Effector memory CD8-positive, alpha-beta T cell (primary cell): Measurements from ENCODE around the gene C2orf81.

Experiments used
- ATAC-seq: fragments of 150-1000 bp; cut with Tn5 transposase; replicated peaks from 2 replicates; pipeline ENCODE4 v1.10.0; 2021; ENCODE audit warnings: mild to moderate bottlenecking, moderate library complexity
- DNase-seq, 3 experiments: peaks; one replicate each; pipeline ENCODE4 v3.0.0; 2021
- H3K27ac Mint-ChIP-seq, 2 donors: one replicate each; pipeline ENCODE4 v1.8.0; 2022; ENCODE audit warnings: mild to moderate bottlenecking in 2 of 2, mixed read lengths in 2 of 2, moderate library complexity in 2 of 2
- H3K27me3 Mint-ChIP-seq, 2 donors: one replicate each; pipeline ENCODE4 v1.8.0; 2022; ENCODE audit warnings: mixed read lengths in 2 of 2
- H3K36me3 Mint-ChIP-seq: one replicate; pipeline ENCODE4 v1.8.0; 2022; ENCODE audit warnings: mild to moderate bottlenecking, moderate library complexity, mixed read lengths; ENCODE audit not compliant: insufficient read depth
- H3K4me1 Mint-ChIP-seq, 2 donors: one replicate each; pipeline ENCODE4 v1.8.0; 2022; ENCODE audit warnings: low read depth in 2 of 2, mixed read lengths in 2 of 2
- H3K4me3 Mint-ChIP-seq, 2 donors: one replicate each; pipeline ENCODE4 v1.8.0; 2022; ENCODE audit warnings: mild to moderate bottlenecking in 2 of 2, mixed read lengths in 2 of 2, moderate library complexity in 2 of 2
- H3K9me3 Mint-ChIP-seq, 2 donors: one replicate each; pipeline ENCODE4 v1.8.0; 2022; ENCODE audit warnings: mixed read lengths in 2 of 2

C2orf81 gene

DNA sequence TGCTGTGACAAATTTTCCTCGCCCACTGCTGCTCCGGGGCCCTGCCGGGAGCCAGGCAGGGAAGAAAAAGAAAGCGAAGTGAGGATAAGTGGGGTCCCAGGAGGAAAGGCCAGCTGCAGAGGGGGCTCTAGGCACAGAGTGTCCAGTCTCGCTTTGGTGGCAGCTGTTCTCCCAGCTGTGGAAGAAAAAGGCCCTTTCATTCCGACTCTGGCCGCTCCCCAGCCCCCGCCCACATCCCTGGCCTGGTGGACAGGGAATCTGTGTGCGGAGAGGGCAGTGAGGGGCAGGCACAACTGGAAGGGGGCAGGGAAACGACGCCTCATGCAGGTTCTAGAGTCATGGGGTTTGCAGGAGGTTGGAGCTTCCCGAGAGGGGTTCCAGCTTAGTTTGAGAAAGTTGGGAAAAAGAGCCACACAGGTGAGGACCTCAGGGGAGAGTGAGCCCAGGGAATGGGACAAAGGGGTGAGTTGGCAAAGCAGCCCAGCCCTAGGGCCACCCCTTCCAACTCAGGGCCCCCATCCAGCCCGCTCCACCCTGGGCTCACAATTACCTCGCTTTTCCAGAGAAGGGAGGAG is 18.5 kb upstream of the C2orf81 start:
- Mint-ChIP-seq H3K27ac (no peak overlapping the region), H3K36me3 (no peaks in the 10 kb centered on the region), H3K4me1 (peaks cover 8 to 10% of the 10 kb centered on the region in 2 donors), H3K4me3 (peak overlapping the region; percentile 52 to 61), H3K27me3 (peaks cover 23 to 51% of the 10 kb centered on the region in 2 donors), H3K9me3 (no peaks in the 10 kb centered on the region)
- DNase-seq (no peak), ATAC-seq (no peak)

DNA sequence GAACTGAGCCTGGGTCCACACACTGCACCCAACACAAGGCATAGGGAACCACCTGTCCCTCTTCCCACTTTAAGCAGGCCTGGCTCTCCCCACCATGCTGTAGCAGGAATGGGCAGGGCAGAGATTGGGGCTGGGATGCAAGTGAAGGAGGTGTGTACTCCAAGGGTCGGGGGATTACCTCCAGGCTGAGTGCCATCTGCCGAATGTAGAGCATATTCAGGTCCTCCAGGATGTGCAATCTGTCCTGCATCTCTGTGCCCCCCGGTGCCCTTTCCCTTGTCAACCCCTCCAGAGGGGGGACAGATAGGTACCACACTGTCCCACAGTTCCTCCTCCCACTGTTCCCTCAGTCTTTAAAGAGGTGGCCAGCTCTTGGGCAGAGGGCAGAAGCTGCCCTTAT is 18.0 kb upstream of the C2orf81 start:
- Mint-ChIP-seq H3K36me3 (no peaks in the 10 kb centered on the region), H3K4me3 (peak overlapping the region; percentile 3 to 61), H3K27ac (peak overlapping the region in 1 of 2 donors; percentile 11), H3K27me3 (peaks cover 23 to 45% of the 10 kb centered on the region in 2 donors), H3K9me3 (no peaks in the 10 kb centered on the region), H3K4me1 (peaks cover 8 to 10% of the 10 kb centered on the region in 2 donors)
- ATAC-seq, result no peak
- DNase-seq, result no peak

GRCh38 chr2:74438248-74438647 is 16.8 kb upstream of the C2orf81 start:
- Mint-ChIP-seq H3K27me3 (peaks cover 23 to 41% of the 10 kb centered on the region in 2 donors), H3K36me3 (no peaks in the 10 kb centered on the region), H3K9me3 (no peaks in the 10 kb centered on the region), H3K4me3 (no peak overlapping the region), H3K27ac (peak overlapping the region in 1 of 2 donors; percentile 11), H3K4me1 (peaks cover 8 to 10% of the 10 kb centered on the region in 2 donors)
- ATAC-seq (no peak), DNase-seq (no peak)

DNA sequence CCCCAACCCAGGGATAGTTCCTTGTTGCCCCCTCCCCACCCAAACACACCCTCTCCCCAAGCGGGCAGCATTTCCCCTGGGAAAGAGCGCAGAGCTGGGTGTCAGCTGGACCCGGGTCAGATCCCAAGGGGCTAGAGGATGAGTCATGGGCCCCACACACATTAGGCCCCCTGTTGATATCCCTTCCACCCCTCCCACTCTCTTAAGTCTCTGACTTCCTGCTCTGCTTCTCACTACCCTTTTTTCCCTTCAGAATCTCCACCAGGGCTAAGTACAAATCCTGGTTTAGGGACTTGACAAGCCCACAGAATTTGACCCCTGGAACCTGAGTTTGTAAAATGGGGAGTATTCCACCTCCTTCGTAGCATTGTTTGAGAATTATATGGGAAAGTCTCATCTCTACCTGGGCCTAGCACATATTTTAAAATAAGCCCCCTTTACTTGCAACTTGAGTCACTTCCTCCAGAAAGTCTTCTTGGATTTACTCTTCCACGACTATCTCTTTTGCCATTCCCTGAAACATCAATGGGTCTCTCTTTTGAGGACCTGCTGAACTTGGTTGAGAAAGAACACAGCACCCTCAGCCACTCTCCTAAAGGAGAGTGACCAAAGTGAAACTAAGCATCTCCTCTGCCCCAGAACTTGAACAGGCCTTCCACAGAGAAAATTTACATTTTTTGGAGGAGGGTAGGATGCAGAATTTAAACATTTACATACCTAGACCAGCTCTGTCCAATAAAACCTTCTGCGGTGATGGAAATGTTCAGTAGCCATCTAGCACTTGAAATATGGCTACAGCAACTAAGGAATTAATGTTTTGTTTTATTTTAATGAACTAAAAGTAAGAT is 15.7 kb upstream of the C2orf81 start:
- H3K27me3 Mint-ChIP-seq, result peaks cover 17 to 33% of the 10 kb centered on the region in 2 donors
- no peaks in the 10 kb centered on the region for H3K36me3 Mint-ChIP-seq

DNA sequence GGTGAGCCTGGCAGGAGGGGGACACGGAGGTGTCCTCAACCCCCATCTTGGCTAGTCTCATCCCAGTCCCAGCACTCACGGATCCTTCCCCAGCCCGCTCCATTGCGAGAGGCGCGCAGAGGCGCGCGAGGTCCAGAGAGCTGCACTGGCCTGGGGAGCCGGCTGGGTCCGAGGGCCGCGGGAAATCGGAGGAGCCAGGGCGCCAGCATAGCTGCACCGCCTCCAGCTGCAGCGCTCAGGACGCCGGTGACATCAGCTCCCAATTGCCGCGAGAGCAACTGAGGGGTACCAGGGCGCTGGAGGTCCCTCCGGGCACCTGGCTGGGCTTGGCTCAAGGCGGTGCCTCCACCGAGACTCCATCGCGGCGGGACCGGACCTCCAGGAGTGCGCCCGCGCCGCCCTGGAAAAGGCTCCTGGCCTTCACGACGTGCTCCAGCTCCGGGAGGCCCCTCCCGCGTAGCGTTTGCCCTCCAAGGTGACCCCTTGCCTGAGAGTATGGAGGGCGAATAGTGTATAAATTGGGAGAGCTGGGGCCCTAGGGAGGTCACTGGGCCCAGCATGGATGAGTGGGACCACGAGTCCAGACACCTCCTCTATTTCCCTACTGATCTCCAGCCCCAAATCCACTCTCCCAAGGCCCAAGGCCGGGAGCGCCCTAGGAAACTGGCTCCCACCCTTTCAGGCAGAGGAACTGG is 14.8 kb upstream of the C2orf81 start:
- H3K9me3 Mint-ChIP-seq, result no peaks in the 10 kb centered on the region
- H3K27ac Mint-ChIP-seq, result no peak overlapping the region
- peaks cover 8 to 10% of the 10 kb centered on the region in 2 donors for H3K4me1 Mint-ChIP-seq
- peaks cover 16 to 29% of the 10 kb centered on the region in 2 donors for H3K27me3 Mint-ChIP-seq
- H3K36me3 Mint-ChIP-seq, result no peaks in the 10 kb centered on the region
- ATAC-seq (no peak), DNase-seq (no peak)
- no peak overlapping the region for H3K4me3 Mint-ChIP-seq

More for the DNA sequence above, 15.7 kb upstream of the C2orf81 start:
- ATAC-seq (no peak), DNase-seq (no peak)
- Mint-ChIP-seq H3K9me3 (no peaks in the 10 kb centered on the region), H3K4me3 (no peak overlapping the region), H3K4me1 (peaks cover 8 to 10% of the 10 kb centered on the region in 2 donors), H3K27ac (peak overlapping the region in 1 of 2 donors; percentile 16)

- Mint-ChIP-seq H3K27ac (peak overlapping the region; percentile 49 to 58), H3K9me3 (no peaks in the 10 kb centered on the region), H3K36me3 (no peaks in the 10 kb centered on the region), H3K27me3 (no peaks in the 10 kb centered on the region), H3K4me1 (peaks cover 0 to 3% of the 10 kb centered on the region in 2 donors), H3K4me3 (no peak overlapping the region)
- DNase-seq (no peak), ATAC-seq (no peak)
Measured at GRCh38 chr2:74430502-74430901, 9.1 kb upstream of the C2orf81 start.

DNA sequence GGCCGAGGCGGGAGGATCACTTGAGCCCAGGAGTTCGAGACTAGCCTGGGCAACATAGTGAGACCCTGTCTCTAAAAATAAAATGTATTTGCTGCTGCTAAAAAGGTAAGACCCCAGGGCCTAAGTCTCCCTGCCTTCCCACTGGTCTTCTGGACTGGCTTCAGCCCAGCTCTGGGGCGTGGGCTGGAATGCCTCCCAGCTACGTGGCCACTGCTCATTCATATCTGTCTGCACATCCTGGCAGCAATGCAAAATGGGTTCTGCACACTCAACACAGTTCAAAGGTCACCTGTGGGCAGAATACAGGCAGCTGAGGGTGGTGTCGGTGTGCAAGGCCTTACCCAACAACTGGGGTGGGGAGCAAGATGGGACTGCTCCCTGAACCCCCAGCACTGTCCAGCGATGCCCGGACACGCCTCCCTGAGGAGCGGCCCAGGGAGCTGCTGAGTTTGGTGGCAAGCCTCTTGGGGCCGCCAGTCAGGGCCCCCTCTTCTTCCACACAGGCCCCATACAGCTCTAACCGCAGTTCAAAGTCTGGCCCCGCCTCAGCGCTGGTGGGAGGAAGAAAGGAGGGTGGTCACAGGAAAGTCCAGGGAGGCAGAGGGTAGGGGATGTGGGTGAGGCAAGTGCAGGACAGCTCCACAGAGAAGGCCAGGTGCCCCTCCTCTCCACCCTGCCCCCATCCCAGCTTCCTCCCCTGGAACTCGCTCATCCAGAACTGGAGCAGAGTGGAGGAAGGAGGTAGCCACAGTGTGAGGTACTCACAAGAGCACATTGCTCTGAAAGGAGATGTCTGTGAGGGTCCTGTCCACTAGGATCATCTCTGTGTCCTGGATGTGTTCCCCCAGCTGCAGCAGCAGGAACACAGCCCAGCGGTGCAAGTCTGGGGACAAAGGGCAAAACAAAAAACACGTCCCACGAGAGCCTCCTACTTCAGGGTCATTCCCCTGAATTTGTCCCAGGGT is 8.3 kb upstream of the C2orf81 start:
- Mint-ChIP-seq H3K36me3 (no peaks in the 10 kb centered on the region), H3K4me1 (peaks cover 0 to 3% of the 10 kb centered on the region in 2 donors), H3K27ac (peak overlapping the region; percentile 49 to 58)

GRCh38 chr2:74428675-74429074 is 7.3 kb upstream of the C2orf81 start:
- no peak for ATAC-seq
- H3K4me3 Mint-ChIP-seq, result no peak overlapping the region

More for the DNA sequence above, 8.3 kb upstream of the C2orf81 start:
- no peaks in the 10 kb centered on the region for H3K27me3 Mint-ChIP-seq
- ATAC-seq (no peak), DNase-seq (no peak)
- no peak overlapping the region for H3K4me3 Mint-ChIP-seq
- H3K9me3 Mint-ChIP-seq, result no peaks in the 10 kb centered on the region

DNA sequence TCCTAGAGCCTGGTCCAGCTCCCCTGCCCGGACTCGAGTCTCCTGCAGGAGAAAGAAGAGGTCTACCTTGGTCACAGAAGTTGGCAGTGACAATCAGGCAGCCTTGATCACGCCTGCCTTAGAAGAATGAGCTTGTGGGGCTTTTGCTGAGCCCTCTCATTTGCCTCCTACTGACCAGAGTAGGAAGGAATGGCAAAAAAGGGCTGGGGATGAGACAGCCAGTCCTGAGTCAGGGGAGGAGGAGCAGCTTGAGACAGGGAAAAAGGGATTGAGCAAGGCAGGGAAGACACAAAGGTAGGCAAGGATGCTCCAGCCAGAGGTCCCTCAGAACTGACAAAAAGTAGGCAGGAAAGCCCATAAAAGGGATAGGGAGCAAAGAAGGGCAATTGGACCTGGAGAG is 6.1 kb upstream of the C2orf81 start:
- peaks cover 7 to 12% of the 10 kb centered on the region in 2 donors for H3K4me1 Mint-ChIP-seq
- no peak for ATAC-seq
- DNase-seq, result no peak
- H3K9me3 Mint-ChIP-seq, result no peaks in the 10 kb centered on the region
- no peak overlapping the region for H3K4me3 Mint-ChIP-seq
- no peaks in the 10 kb centered on the region for H3K27me3 Mint-ChIP-seq
- no peak overlapping the region for H3K27ac Mint-ChIP-seq
- peaks cover 5% of the 10 kb centered on the region for H3K36me3 Mint-ChIP-seq

More at GRCh38 chr2:74428675-74429074, 7.3 kb upstream of the C2orf81 start:
- Mint-ChIP-seq H3K27ac (no peak overlapping the region), H3K4me1 (peaks cover 0 to 4% of the 10 kb centered on the region in 2 donors), H3K36me3 (no peaks in the 10 kb centered on the region), H3K27me3 (no peaks in the 10 kb centered on the region), H3K9me3 (no peaks in the 10 kb centered on the region)
- no peak for DNase-seq

GRCh38 chr2:74426181-74426758 is 4.9 kb upstream of the C2orf81 start:
- Mint-ChIP-seq H3K4me3 (no peak overlapping the region), H3K27me3 (no peaks in the 10 kb centered on the region), H3K27ac (no peak overlapping the region), H3K4me1 (peaks cover 16 to 20% of the 10 kb centered on the region in 2 donors), H3K9me3 (no peaks in the 10 kb centered on the region), H3K36me3 (peaks cover 18% of the 10 kb centered on the region)
- no peak for DNase-seq
- no peak for ATAC-seq

GRCh38 chr2:74425523-74425922 is 4.1 kb upstream of the C2orf81 start:
- DNase-seq (no peak), ATAC-seq (no peak)
- peaks cover 21% of the 10 kb centered on the region for H3K36me3 Mint-ChIP-seq
- H3K27ac Mint-ChIP-seq, result peak overlapping the region in 1 of 2 donors; percentile 15
- H3K4me1 Mint-ChIP-seq, result peaks cover 19 to 25% of the 10 kb centered on the region in 2 donors
- no peak overlapping the region for H3K4me3 Mint-ChIP-seq
- H3K27me3 Mint-ChIP-seq, result no peaks in the 10 kb centered on the region
- no peaks in the 10 kb centered on the region for H3K9me3 Mint-ChIP-seq

- Mint-ChIP-seq H3K4me1 (peaks cover 19 to 25% of the 10 kb centered on the region in 2 donors), H3K27me3 (no peaks in the 10 kb centered on the region), H3K4me3 (no peak overlapping the region), H3K36me3 (peaks cover 21% of the 10 kb centered on the region), H3K27ac (peak overlapping the region in 1 of 2 donors; percentile 31), H3K9me3 (no peaks in the 10 kb centered on the region)
- DNase-seq, result no peak
- no peak for ATAC-seq
Measured at GRCh38 chr2:74424995-74425406, 3.6 kb upstream of the C2orf81 start.
